PFSK-1 (cell line): ENCODE results near the gene GPR6.

ENCODE experiments used
- FOXP2 ChIP-seq: optimal IDR thresholded peaks from 2 replicates; pipeline ENCODE3; 2011; ENCODE audit warnings: borderline replicate concordance, control low read depth, inconsistent platforms; ENCODE audit not compliant: insufficient read depth; ENCODE audit errors: extremely low read length, extremely low read depth
- POLR2AphosphoS5 ChIP-seq: IDR thresholded peaks from 2 replicates; pipeline ENCODE4 v1.6.1; 2012; ENCODE audit warnings: low read depth, mild to moderate bottlenecking, control low read depth, low read length, moderate library complexity
- REST ChIP-seq, 2 experiments: IDR thresholded peaks; 2 replicates each; pipeline versions ENCODE4 v1.6.1 to v1.8.0; 2011 to 2012; ENCODE audit warnings: low read depth in 2 of 2, low read length in 2 of 2, control low read depth in 1 of 2, inconsistent platforms in 1 of 2, mild to moderate bottlenecking in 1 of 2, moderate library complexity in 1 of 2; ENCODE audit not compliant: insufficient read depth in 1 of 2
- SIN3A ChIP-seq: IDR thresholded peaks from 2 replicates; pipeline ENCODE4 v1.6.1; 2012; ENCODE audit warnings: mild to moderate bottlenecking, low read length, moderate library complexity, borderline replicate concordance; ENCODE audit not compliant: insufficient read depth
- TAF1 ChIP-seq: IDR thresholded peaks from 2 replicates; pipeline ENCODE4 v1.6.1; 2012; ENCODE audit warnings: low read length, control low read depth, borderline replicate concordance; ENCODE audit not compliant: insufficient read depth

DNA sequence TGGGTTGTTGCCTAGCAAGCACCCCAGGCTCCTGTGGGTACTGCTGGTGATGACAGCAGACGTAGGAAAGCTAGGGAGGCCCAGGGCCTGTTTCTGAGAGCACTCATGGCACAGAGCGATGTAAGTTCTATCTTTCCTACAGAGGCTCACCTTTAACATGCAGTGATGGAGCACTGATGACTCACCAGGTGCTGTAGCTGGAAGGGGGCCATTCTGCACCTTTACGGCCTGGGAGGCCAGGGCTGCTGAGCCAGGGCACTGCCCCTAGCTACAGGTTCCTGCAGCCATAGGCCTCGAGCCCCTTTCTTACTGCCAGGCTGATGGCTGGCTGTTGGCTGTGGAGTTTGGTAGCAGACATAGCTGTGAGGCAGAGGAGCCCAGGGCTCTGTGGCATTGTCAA lies 31.1 kb upstream of the GPR6 start:
- TF ChIP-seq POLR2AphosphoS5 (no peak), REST (IDR thresholded peaks at IDR 0.05; ENCODE audit: insufficient read depth in 1 of 2, low read depth in 2 of 2, low read length in 2 of 2) (no peak), TAF1 (no peak), SIN3A (no peak), FOXP2 (no peak)
